BJ (cell line): Measurements from ENCODE around the gene FTCDNL1. TPM values are rescaled to one million over a fixed set of nuclear protein-coding genes. Genes with fewer than 3 reads are reported as not detected.

ENCODE experiments used
- CTCF ChIA-PET: fragments of 350-600 bp; formaldehyde crosslinking; extraction: SDS; loops from one replicate; lab custom pipeline; 2021; ENCODE audit warnings: antibody characterized with exemption, inconsistent platforms; lab: Yijun Ruan, JAX
- POLR2A ChIA-PET: fragments of 300-600 bp; sonication (Branson Sonifier 250); formaldehyde crosslinking; extraction: SDS; loops from one replicate; lab custom pipeline; 2021; ENCODE audit warnings: antibody characterized with exemption; lab: Charles Lee
- DNase-seq: peaks from one replicate; pipeline ENCODE4 v3.0.0-alpha.2; 2011; ENCODE audit warnings: low read depth
- H3K27me3 ChIP-seq: 2 replicates; pipeline ENCODE4 v1.6.0; 2011; ENCODE audit warnings: low read length; ENCODE audit not compliant: control insufficient read depth, insufficient read depth
- H3K36me3 ChIP-seq: 2 replicates; pipeline ENCODE4 v1.5.1; 2011; ENCODE audit warnings: low read length; ENCODE audit not compliant: control insufficient read depth, insufficient read depth
- H3K4me3 ChIP-seq: 2 replicates; pipeline ENCODE4 v1.5.1; 2011; ENCODE audit warnings: low read depth, mild to moderate bottlenecking, control low read depth, low read length
- polyA plus RNA-seq: library from polyadenylated mRNA; depleted of rRNA; stranded (reverse); fragments of >200 nt; gene quantifications from 2 replicates; pipeline ENCODE4 v1.2.3, GENCODE V29; 2011
- TF ChIP-seq, protein P1 (sequence below): IDR thresholded peaks from 2 replicates; pipeline ENCODE4 v1.5.1; 2011; ENCODE audit warnings: low read depth, mild to moderate bottlenecking, control low read depth, inconsistent platforms, low read length, moderate library complexity; ENCODE audit not compliant: insufficient read depth

Gene FTCDNL1
- polyA plus RNA-seq, 1 experiment = 0.31 TPM

- Histone ChIP-seq H3K36me3 (no peaks in the 10 kb centered on the region), H3K4me3 (no peak overlapping the region), H3K27me3 (0 out of 2 replicates have a peak, but pooled peaks cover 2% of the 10 kb centered on the region)
- ChIA-PET POLR2A (no interaction called here), CTCF (interaction anchor here (0.6 to 5.3 kb wide), 25 partner anchors 9 to 1480 kb away, joined by 3 to 49 read pairs (median 4); no protein-coding TSS in a partner anchor)
- DNase-seq = no peak
- TF ChIP-seq, protein P1, sequence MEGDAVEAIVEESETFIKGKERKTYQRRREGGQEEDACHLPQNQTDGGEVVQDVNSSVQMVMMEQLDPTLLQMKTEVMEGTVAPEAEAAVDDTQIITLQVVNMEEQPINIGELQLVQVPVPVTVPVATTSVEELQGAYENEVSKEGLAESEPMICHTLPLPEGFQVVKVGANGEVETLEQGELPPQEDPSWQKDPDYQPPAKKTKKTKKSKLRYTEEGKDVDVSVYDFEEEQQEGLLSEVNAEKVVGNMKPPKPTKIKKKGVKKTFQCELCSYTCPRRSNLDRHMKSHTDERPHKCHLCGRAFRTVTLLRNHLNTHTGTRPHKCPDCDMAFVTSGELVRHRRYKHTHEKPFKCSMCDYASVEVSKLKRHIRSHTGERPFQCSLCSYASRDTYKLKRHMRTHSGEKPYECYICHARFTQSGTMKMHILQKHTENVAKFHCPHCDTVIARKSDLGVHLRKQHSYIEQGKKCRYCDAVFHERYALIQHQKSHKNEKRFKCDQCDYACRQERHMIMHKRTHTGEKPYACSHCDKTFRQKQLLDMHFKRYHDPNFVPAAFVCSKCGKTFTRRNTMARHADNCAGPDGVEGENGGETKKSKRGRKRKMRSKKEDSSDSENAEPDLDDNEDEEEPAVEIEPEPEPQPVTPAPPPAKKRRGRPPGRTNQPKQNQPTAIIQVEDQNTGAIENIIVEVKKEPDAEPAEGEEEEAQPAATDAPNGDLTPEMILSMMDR = peak; percentile 85
Observed at GRCh38 chr2:199739413-199740110, 111.4 kb downstream of the FTCDNL1 start.

- 0 out of 2 replicates have a peak, but pooled peaks cover 2% of the 10 kb centered on the region for H3K27me3 ChIP-seq
- POLR2A ChIA-PET = no interaction called here
- TF ChIP-seq, protein P1 = no peak
- no peak overlapping the region for H3K4me3 ChIP-seq
- peak; percentile 53 for DNase-seq
- CTCF ChIA-PET = interaction anchor here (0.6 to 5.3 kb wide), 15 partner anchors 11 to 1479 kb away, joined by 3 to 49 read pairs (median 4); no protein-coding TSS in a partner anchor
- H3K36me3 ChIP-seq = no peaks in the 10 kb centered on the region
Observed at GRCh38 chr2:199738727-199739412, 112.1 kb downstream of the FTCDNL1 start.

- no peak for DNase-seq
- Histone ChIP-seq H3K27me3 (peaks cover 2% of the 10 kb centered on the region; the same call in 1 of the 2 replicates), H3K4me3 (no peak overlapping the region), H3K36me3 (no peaks in the 10 kb centered on the region)
- CTCF ChIA-PET = interaction anchor here (2.4 kb wide), 1 partner anchor 30 kb away, joined by 10 read pairs; no protein-coding TSS in a partner anchor
- POLR2A ChIA-PET = no interaction called here
- TF ChIP-seq, protein P1 = no peak
Observed at GRCh38 chr2:199734651-199735050, 116.3 kb downstream of the FTCDNL1 start.

DNA sequence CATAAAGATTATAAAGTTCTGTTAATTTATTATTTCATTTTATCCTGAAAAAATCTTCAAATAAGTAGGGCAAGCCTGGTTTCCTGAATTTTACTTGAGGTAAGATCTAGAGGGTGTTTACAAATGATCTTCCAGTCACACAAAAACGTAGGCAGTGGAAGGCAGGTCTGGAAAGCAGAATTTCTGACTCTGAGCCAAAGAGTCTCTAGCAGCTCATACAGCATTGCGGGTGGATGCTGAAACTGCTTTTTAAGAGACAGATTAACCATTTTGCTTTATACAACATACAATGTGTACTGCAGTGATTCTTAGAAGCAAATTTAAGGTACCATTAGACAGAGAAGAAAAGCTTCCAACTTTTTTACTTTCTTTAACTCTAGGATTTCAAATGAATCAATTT, 117.0 kb downstream of the FTCDNL1 start:
- TF ChIP-seq, protein P1 = no peak
- no peak overlapping the region for H3K4me3 ChIP-seq
- no peak for DNase-seq
- CTCF ChIA-PET = no interaction called here
- POLR2A ChIA-PET = no interaction called here
- H3K36me3 ChIP-seq = no peaks in the 10 kb centered on the region
- peaks cover 2% of the 10 kb centered on the region; the same call in 1 of the 2 replicates for H3K27me3 ChIP-seq

DNA sequence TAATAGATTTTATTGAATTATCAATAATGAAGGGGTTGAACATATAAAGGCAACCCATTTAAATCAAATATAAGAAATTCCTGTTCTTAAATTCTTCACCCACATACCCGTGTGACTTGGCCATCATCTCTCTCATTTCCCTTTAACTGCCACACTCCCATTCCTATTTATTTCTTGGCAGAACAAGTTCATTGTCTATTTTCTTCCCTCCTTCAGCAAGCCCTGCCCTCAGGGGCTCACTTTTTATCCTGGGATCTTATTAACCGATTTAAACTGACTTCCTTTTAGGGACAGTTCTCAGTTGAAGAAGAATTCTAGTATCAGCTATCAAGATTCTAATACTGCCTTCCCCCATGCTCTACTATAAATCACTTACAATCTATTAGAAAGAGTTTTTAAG, 123.2 kb downstream of the FTCDNL1 start:
- CTCF ChIA-PET = no interaction called here
- DNase-seq = no peak

More for the DNA sequence above, 123.2 kb downstream of the FTCDNL1 start:
- TF ChIP-seq, protein P1 = no peak
- Histone ChIP-seq H3K36me3 (no peaks in the 10 kb centered on the region), H3K27me3 (no peaks in the 10 kb centered on the region), H3K4me3 (no peak overlapping the region)
- POLR2A ChIA-PET = no interaction called here
